Suprapubic skin (tissue), 4 donors: Measurements from ENCODE around the gene NFILZ. TPM values are rescaled to one million over a fixed set of nuclear protein-coding genes. Genes with fewer than 3 reads are reported as not detected.

ENCODE experiments used
- DNase-seq, 2 donors: peaks; one replicate each; pipeline ENCODE4 v3.0.0-alpha.2; 2019; ENCODE audit warnings: low spot score in 2 of 2
- H3K27ac ChIP-seq: fragments of 200-600 bp; sonication (generic); one replicate; pipeline ENCODE4 v1.5.1; 2019
- H3K27me3 ChIP-seq: fragments of 200-600 bp; sonication (generic); one replicate; pipeline ENCODE4 v1.5.1; 2019
- H3K36me3 ChIP-seq: fragments of 200-600 bp; sonication (generic); one replicate; pipeline ENCODE4 v1.5.1; 2019
- H3K4me1 ChIP-seq: fragments of 200-600 bp; sonication (generic); one replicate; pipeline ENCODE4 v1.5.1; 2019
- H3K4me3 ChIP-seq: fragments of 200-600 bp; sonication (generic); one replicate; pipeline ENCODE4 v1.5.1; 2019; ENCODE audit warnings: mild to moderate bottlenecking
- H3K9me3 ChIP-seq: fragments of 200-600 bp; sonication (generic); one replicate; pipeline ENCODE4 v1.5.1; 2019
- CTCF ChIP-seq, 2 donors: fragments of 200-600 bp in 1 of 2; fragments of 450-650 bp in 1 of 2; sonication (generic) in 1 of 2; IDR thresholded peaks; one replicate each; pipeline ENCODE4 v1.5.1; 2016 to 2019; ENCODE audit warnings: antibody characterized with exemption in 2 of 2, mild to moderate bottlenecking in 1 of 2, moderate library complexity in 1 of 2
- total RNA-seq, 4 donors: library from RNA; depleted of rRNA; stranded (reverse); fragments of >200 nt; gene quantifications; one replicate each; pipeline ENCODE4 v1.1.0, GENCODE V29; 2016

Gene NFILZ
- total RNA-seq, 4 donors from 2014 or later = not detected

GRCh38 chr19:8678244-8678807 is 47.9 kb downstream of the NFILZ start:
- H3K36me3 ChIP-seq = no peaks in the 10 kb centered on the region
- H3K27ac ChIP-seq = no peak overlapping the region
- DNase-seq = no peak
- TF ChIP-seq CTCF (IDR thresholded peaks at IDR 0.05) = no peak
- H3K9me3 ChIP-seq = peaks cover 3% of the 10 kb centered on the region
- H3K4me1 ChIP-seq = no peaks in the 10 kb centered on the region
- no peak overlapping the region for H3K4me3 ChIP-seq
- no peaks in the 10 kb centered on the region for H3K27me3 ChIP-seq

Other genes with a start within 250 kb of the NFILZ start
- gene RAB11B, start 240.3 kb upstream of the NFILZ start, total RNA-seq = 100 to 1,000 TPM in 1 of 4 donors, 10 to 100 TPM in 3; 44.8 to 104 (median 57.8) TPM
- gene MARCHF2, start 217.3 kb upstream of the NFILZ start, total RNA-seq = 10 to 100 TPM; 47.4 to 99.0 (median 90.8) TPM
- gene HNRNPM, start 185.7 kb upstream of the NFILZ start, total RNA-seq = 100 to 1,000 TPM in 3 of 4 donors, 10 to 100 TPM in 1; 85.5 to 128 (median 121) TPM
- 1 to 10 TPM in 1 of 4 donors, under 1 TPM in 2, not detected in 1; 0.25 to 2.3 (median 0.34) TPM for gene PRAM1, start 128.0 kb upstream of the NFILZ start, total RNA-seq
- gene ZNF414, start 116.5 kb upstream of the NFILZ start, total RNA-seq = 10 to 100 TPM; 10.4 to 43.7 (median 18.0) TPM
- 10 to 100 TPM in 1 of 4 donors, 1 to 10 TPM in 3; 3.2 to 14.6 (median 3.3) TPM for gene MYO1F, start 53.2 kb upstream of the NFILZ start, total RNA-seq
- gene ADAMTS10, start 19.9 kb upstream of the NFILZ start, total RNA-seq = 10 to 100 TPM in 1 of 4 donors, 1 to 10 TPM in 3; 1.8 to 39.6 (median 6.2) TPM
- not detected for gene ACTL9, start 68.2 kb downstream of the NFILZ start, total RNA-seq
- gene OR2Z1, start 91.0 kb downstream of the NFILZ start, total RNA-seq = 1 to 10 TPM in 1 of 4 donors, not detected in 3; 2.7 TPM
- 10 to 100 TPM; 27.2 to 66.8 (median 36.6) TPM for gene ZNF558, start 201.7 kb downstream of the NFILZ start, total RNA-seq
- not detected for gene MBD3L1, start 201.7 kb downstream of the NFILZ start, total RNA-seq